MM.1S (cell line): ENCODE measurements around the gene FRMD3.

Experiments
- DNase-seq: peaks from one replicate; pipeline ENCODE4 v3.0.0-alpha.2; 2015
- H2AFZ ChIP-seq: fragments of 300-600 bp; sonication (generic); 2 replicates; pipeline ENCODE4 v1.6.0; 2016; ENCODE audit warnings: antibody characterized with exemption, low read length
- H3F3A ChIP-seq: fragments of 300-600 bp; sonication (generic); 2 replicates; pipeline ENCODE4 v1.6.1; 2016; ENCODE audit warnings: mild to moderate bottlenecking, antibody characterized with exemption, low read length, moderate library complexity, mixed read lengths; ENCODE audit not compliant: insufficient read depth
- H3K27ac ChIP-seq: fragments of 300-600 bp; sonication (generic); 2 replicates; pipeline ENCODE4 v1.5.1; 2016; ENCODE audit warnings: mild to moderate bottlenecking, low read length
- H3K27me3 ChIP-seq: fragments of 300-600 bp; sonication (generic); replicated peaks from 2 replicates; pipeline ENCODE4 v1.6.0; 2016; ENCODE audit warnings: low read length; ENCODE audit not compliant: insufficient read depth
- H3K36me3 ChIP-seq: fragments of 300-600 bp; sonication (generic); replicated peaks from 2 replicates; pipeline ENCODE4 v1.6.1; 2016; ENCODE audit warnings: mild to moderate bottlenecking, low read length, mixed read lengths; ENCODE audit not compliant: insufficient read depth
- H3K4me1 ChIP-seq: fragments of 300-600 bp; sonication (generic); 2 replicates; pipeline ENCODE4 v1.6.1; 2016; ENCODE audit warnings: low read length, mixed read lengths
- H3K4me2 ChIP-seq: fragments of 300-600 bp; sonication (generic); 2 replicates; pipeline ENCODE4 v1.6.0; 2016; ENCODE audit warnings: low read depth, low read length
- H3K4me3 ChIP-seq: fragments of 300-600 bp; sonication (generic); 2 replicates; pipeline ENCODE4 v1.5.1; 2016; ENCODE audit warnings: low read length, mixed read lengths
- H3K79me2 ChIP-seq: fragments of 300-600 bp; sonication (generic); 2 replicates; pipeline ENCODE4 v1.6.1; 2016; ENCODE audit warnings: mixed run types, low read length, mixed read lengths
- H3K9ac ChIP-seq: fragments of 300-600 bp; sonication (generic); 2 replicates; pipeline ENCODE4 v1.6.1; 2016; ENCODE audit warnings: low read length, mixed read lengths
- H3K9me2 ChIP-seq: fragments of 300-600 bp; sonication (generic); replicated peaks from 2 replicates; pipeline ENCODE4 v1.6.1; 2016; ENCODE audit warnings: mild to moderate bottlenecking, low read length, mixed read lengths; ENCODE audit not compliant: insufficient read depth
- H3K9me3 ChIP-seq: fragments of 300-600 bp; sonication (generic); replicated peaks from 2 replicates; pipeline ENCODE4 v1.6.1; 2016; ENCODE audit warnings: mild to moderate bottlenecking, low read length, mixed read lengths; ENCODE audit not compliant: insufficient read depth
- H4K20me1 ChIP-seq: fragments of 300-600 bp; sonication (generic); 2 replicates; pipeline ENCODE4 v1.6.1; 2016; ENCODE audit warnings: mild to moderate bottlenecking, low read length, moderate library complexity, mixed read lengths; ENCODE audit not compliant: insufficient read depth
- EZH2 ChIP-seq: fragments of 300-600 bp; sonication (generic); optimal IDR thresholded peaks from 2 replicates; pipeline ENCODE3; 2017; ENCODE audit warnings: low read depth, mild to moderate bottlenecking, antibody characterized with exemption, low read length, mixed read lengths
- EZH2phosphoT487 ChIP-seq: fragments of 300-600 bp; sonication (generic); IDR thresholded peaks from 2 replicates; pipeline ENCODE4 v1.6.1; 2018; ENCODE audit warnings: antibody characterized with exemption, low read length
- TF ChIP-seq, protein P1 (sequence below): fragments of 300-600 bp; sonication (generic); IDR thresholded peaks from 2 replicates; pipeline ENCODE4 v1.5.1; 2016; ENCODE audit warnings: antibody characterized with exemption, low read length, mixed read lengths

FRMD3 gene

GRCh38 chr9:83469722-83470121 lies 68.5 kb downstream of the FRMD3 start:
- H2AFZ ChIP-seq: no peak overlapping the region
- H3F3A ChIP-seq: no peaks in the 10 kb centered on the region
- no peaks in the 10 kb centered on the region for H3K36me3 ChIP-seq
- H3K27me3 ChIP-seq: no peaks in the 10 kb centered on the region
- no peaks in the 10 kb centered on the region for H3K9me2 ChIP-seq
- DNase-seq: no peak
- TF ChIP-seq, protein P1, sequence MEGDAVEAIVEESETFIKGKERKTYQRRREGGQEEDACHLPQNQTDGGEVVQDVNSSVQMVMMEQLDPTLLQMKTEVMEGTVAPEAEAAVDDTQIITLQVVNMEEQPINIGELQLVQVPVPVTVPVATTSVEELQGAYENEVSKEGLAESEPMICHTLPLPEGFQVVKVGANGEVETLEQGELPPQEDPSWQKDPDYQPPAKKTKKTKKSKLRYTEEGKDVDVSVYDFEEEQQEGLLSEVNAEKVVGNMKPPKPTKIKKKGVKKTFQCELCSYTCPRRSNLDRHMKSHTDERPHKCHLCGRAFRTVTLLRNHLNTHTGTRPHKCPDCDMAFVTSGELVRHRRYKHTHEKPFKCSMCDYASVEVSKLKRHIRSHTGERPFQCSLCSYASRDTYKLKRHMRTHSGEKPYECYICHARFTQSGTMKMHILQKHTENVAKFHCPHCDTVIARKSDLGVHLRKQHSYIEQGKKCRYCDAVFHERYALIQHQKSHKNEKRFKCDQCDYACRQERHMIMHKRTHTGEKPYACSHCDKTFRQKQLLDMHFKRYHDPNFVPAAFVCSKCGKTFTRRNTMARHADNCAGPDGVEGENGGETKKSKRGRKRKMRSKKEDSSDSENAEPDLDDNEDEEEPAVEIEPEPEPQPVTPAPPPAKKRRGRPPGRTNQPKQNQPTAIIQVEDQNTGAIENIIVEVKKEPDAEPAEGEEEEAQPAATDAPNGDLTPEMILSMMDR: no peak
- TF ChIP-seq EZH2 (no peak), EZH2phosphoT487 (no peak)
- no peak overlapping the region for H3K9ac ChIP-seq
- no peaks in the 10 kb centered on the region for H3K9me3 ChIP-seq
- H3K27ac ChIP-seq: no peak overlapping the region
- H3K79me2 ChIP-seq: no peaks in the 10 kb centered on the region
- no peaks in the 10 kb centered on the region for H3K4me1 ChIP-seq
- H4K20me1 ChIP-seq: no peaks in the 10 kb centered on the region
- no peak overlapping the region for H3K4me2 ChIP-seq
- H3K4me3 ChIP-seq: no peak overlapping the region

GRCh38 chr9:83468821-83469220 lies 69.4 kb downstream of the FRMD3 start:
- DNase-seq: no peak
- TF ChIP-seq EZH2 (no peak), EZH2phosphoT487 (no peak)
- TF ChIP-seq, protein P1: no peak
- Histone ChIP-seq H3K27me3 (no peaks in the 10 kb centered on the region), H3K9ac (no peak overlapping the region), H3K36me3 (no peaks in the 10 kb centered on the region), H3K9me3 (no peaks in the 10 kb centered on the region), H4K20me1 (no peaks in the 10 kb centered on the region), H3K27ac (no peak overlapping the region), H3K9me2 (no peaks in the 10 kb centered on the region), H3K79me2 (no peaks in the 10 kb centered on the region), H3F3A (no peaks in the 10 kb centered on the region), H3K4me3 (no peak overlapping the region), H2AFZ (no peak overlapping the region), H3K4me1 (no peaks in the 10 kb centered on the region), H3K4me2 (no peak overlapping the region)

DNA sequence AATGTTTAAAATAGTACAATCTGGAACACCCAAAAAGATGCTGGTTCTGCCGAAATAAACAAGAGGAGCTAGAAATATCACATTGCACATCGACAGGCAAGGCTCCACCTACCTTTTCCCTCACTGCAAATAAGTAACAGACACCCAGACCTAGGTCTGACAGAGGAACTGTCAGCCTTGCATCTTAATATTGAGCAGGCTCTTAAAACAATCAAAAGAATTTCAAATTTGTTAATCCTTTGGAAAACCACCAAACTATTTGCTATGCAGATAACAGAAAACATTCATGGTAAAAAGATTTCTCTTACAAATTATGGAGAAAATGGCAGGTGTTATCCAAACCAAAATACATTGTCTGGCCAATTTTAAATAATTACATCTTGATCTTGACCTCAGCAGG lies 71.3 kb downstream of the FRMD3 start:
- H3K4me3 ChIP-seq: no peak overlapping the region
- no peak for DNase-seq
- H2AFZ ChIP-seq: no peak overlapping the region
- H3K9me2 ChIP-seq: no peaks in the 10 kb centered on the region
- no peaks in the 10 kb centered on the region for H3K36me3 ChIP-seq
- H3K79me2 ChIP-seq: no peaks in the 10 kb centered on the region
- no peaks in the 10 kb centered on the region for H3K27me3 ChIP-seq
- H3K9me3 ChIP-seq: no peaks in the 10 kb centered on the region
- H3K4me2 ChIP-seq: no peak overlapping the region
- no peak overlapping the region for H3K27ac ChIP-seq
- TF ChIP-seq EZH2phosphoT487 (no peak), EZH2 (no peak)
- TF ChIP-seq, protein P1: no peak
- no peaks in the 10 kb centered on the region for H3F3A ChIP-seq
- no peaks in the 10 kb centered on the region for H4K20me1 ChIP-seq
- H3K9ac ChIP-seq: no peak overlapping the region
- no peaks in the 10 kb centered on the region for H3K4me1 ChIP-seq
